HCT116 (cell line): Measurements from ENCODE around the gene DEFB114. TPM values are rescaled to one million over a fixed set of nuclear protein-coding genes. Genes with fewer than 3 reads are reported as not detected.

Experiments used
- total RNA-seq: library from RNA; stranded (reverse); gene quantifications from one replicate; pipeline ENCODE4 v1.2.1, GENCODE V29; 2021; ENCODE audit not compliant: unreplicated experiment
- TF ChIP-seq, protein P1 (sequence below), 3 experiments: fragments of 200-600 bp in 1 of 3; sonication (generic) in 1 of 3; IDR thresholded peaks in 2 of 3; conservative IDR thresholded peaks in 1 of 3; 2 replicates each; pipeline ENCODE4 v1.5.1; 2012 to 2017; ENCODE audit warnings: low read depth in 2 of 3, low read length in 2 of 3, antibody characterized with exemption in 1 of 3, borderline replicate concordance in 1 of 3, control low read depth in 1 of 3, mild to moderate bottlenecking in 1 of 3, mixed read lengths in 1 of 3, mixed run types in 1 of 3, moderate library complexity in 1 of 3; ENCODE audit not compliant: insufficient read depth in 1 of 3

The DEFB114 gene
- total RNA-seq, 1 experiment from 2014 or later: not detected

DNA sequence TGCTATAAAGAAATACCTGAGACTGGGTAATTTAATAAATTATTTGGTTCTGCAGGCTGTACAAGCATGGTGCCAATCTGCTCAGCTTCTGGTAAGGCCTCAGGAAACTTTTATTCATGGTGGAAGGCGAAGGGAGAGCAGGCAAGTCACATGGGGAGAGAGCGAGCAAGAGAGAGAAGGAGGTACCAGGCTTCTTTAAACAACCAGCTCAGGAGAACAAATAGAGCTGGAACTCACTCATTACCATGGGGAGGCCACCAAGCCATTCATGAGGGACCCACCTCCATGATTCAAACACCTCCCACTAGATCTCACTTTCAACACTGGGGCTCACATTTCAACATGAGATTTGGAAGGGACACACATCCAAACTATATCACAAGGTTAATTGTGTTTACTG is 52.7 kb downstream of the DEFB114 start (continued):
- TF ChIP-seq, protein P1, sequence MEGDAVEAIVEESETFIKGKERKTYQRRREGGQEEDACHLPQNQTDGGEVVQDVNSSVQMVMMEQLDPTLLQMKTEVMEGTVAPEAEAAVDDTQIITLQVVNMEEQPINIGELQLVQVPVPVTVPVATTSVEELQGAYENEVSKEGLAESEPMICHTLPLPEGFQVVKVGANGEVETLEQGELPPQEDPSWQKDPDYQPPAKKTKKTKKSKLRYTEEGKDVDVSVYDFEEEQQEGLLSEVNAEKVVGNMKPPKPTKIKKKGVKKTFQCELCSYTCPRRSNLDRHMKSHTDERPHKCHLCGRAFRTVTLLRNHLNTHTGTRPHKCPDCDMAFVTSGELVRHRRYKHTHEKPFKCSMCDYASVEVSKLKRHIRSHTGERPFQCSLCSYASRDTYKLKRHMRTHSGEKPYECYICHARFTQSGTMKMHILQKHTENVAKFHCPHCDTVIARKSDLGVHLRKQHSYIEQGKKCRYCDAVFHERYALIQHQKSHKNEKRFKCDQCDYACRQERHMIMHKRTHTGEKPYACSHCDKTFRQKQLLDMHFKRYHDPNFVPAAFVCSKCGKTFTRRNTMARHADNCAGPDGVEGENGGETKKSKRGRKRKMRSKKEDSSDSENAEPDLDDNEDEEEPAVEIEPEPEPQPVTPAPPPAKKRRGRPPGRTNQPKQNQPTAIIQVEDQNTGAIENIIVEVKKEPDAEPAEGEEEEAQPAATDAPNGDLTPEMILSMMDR (IDR thresholded peaks at IDR 0.05 in 2 of 3, conservative IDR thresholded peaks at IDR 0.05 in 1 of 3; ENCODE audit: borderline replicate concordance in 1 of 3, insufficient read depth in 1 of 3, low read depth in 2 of 3, low read length in 2 of 3): no peak

Other genes with a start within 250 kb of the DEFB114 start
- gene CRISP3, start 219.8 kb downstream of the DEFB114 start, total RNA-seq: not detected
- not detected for gene PGK2, start 176.9 kb downstream of the DEFB114 start, total RNA-seq
- not detected for gene CRISP1, start 97.6 kb downstream of the DEFB114 start, total RNA-seq
- gene DEFB113, start 5.5 kb upstream of the DEFB114 start, total RNA-seq: not detected
- gene DEFB110, start 57.8 kb upstream of the DEFB114 start, total RNA-seq: not detected
- not detected for gene DEFB112, start 85.8 kb upstream of the DEFB114 start, total RNA-seq